Testis (tissue), 3 donors: ENCODE results near the gene TMEM98. TPM values are rescaled to one million over a fixed set of nuclear protein-coding genes. Genes with fewer than 3 reads are reported as not detected.

Experiments
- DNase-seq: peaks from one replicate; pipeline ENCODE4 v3.0.0-alpha.2; 2019
- H3K27ac ChIP-seq, 2 donors: fragments of 200-600 bp; sonication (generic); one replicate each; pipeline ENCODE4 v1.5.1; 2019
- H3K27me3 ChIP-seq: fragments of 200-600 bp; sonication (generic); one replicate; pipeline ENCODE4 v1.5.1; 2019
- H3K36me3 ChIP-seq: fragments of 200-600 bp; sonication (generic); one replicate; pipeline ENCODE4 v1.5.1; 2017; ENCODE audit warnings: low read depth; ENCODE audit errors: missing control alignments
- H3K4me1 ChIP-seq: fragments of 200-600 bp; sonication (generic); one replicate; pipeline ENCODE4 v1.5.1; 2019
- H3K4me3 ChIP-seq, 2 donors: fragments of 200-600 bp; sonication (generic); one replicate each; pipeline ENCODE4 v1.5.1; 2017 to 2019
- H3K9me3 ChIP-seq: fragments of 200-600 bp; sonication (generic); one replicate; pipeline ENCODE4 v1.5.1; 2017
- POLR2A ChIP-seq: fragments of 450-650 bp; IDR thresholded peaks from one replicate; pipeline ENCODE4 v1.6.1; 2017; ENCODE audit warnings: antibody characterized with exemption, mild to moderate bottlenecking, moderate library complexity
- WGBS, 2 donors: methylation state at CpG; one replicate each; pipeline ENCODE4 v1.1.5; 2018; 5-methylcytosine and 5-hydroxymethylcytosine counted together
- intact Hi-C: fragments of 100-400 bp; cut with DNase I; formaldehyde crosslinking; loops from one replicate; pipeline ENCODE4 v1.15.1; 2023; ENCODE audit warnings: low total_unique reads
- polyA plus RNA-seq: library from polyadenylated mRNA; stranded (reverse); fragments of 350-450 nt; fragmentation: Illumina TruSeq; extraction: RNeasy Lipid Tissue Mini Kit (QIAGEN cat#74804); gene quantifications from one replicate; pipeline ENCODE4 v1.2.3, GENCODE V29; 2014; ENCODE audit warnings: low read depth, low replicate concordance; ENCODE audit not compliant: insufficient read depth
- total RNA-seq, 2 donors: library from RNA; depleted of rRNA; stranded (reverse); fragments of >200 nt; gene quantifications; one replicate each; pipeline ENCODE4 v1.2.3, GENCODE V29; 2016
- TF ChIP-seq, protein P1 (sequence below), 3 experiments: fragments of 450-650 bp in 2 of 3; fragments of 200-600 bp in 1 of 3; sonication (generic) in 1 of 3; IDR thresholded peaks; one replicate each; pipeline ENCODE4 v1.5.1; 2016 to 2019; ENCODE audit warnings: antibody characterized with exemption in 3 of 3, mild to moderate bottlenecking in 2 of 3, moderate library complexity in 1 of 3

TMEM98 gene
- total and polyA plus RNA-seq, 3 donors from 2014 or later = 39.0 to 66.9 (median 64.9) TPM

DNA sequence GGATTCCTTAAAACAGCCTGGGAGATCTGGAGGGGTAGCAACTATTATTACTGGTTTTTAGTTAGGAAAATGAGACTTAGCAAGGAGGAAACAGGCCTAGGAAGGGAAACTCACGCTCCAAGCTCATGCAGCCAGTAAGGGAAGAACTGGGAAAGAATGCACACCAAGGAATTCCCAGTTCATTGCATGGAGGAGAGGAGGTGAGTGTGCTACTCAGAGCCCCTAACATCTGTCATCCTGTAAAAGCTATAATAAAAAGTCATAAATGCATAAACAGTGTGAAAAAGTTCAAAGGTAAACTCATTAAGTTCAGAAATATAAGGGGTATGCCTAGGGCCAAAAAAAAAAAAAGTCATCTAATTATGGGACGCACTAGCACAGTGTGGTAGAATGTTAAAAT, 25.9 kb downstream of the TMEM98 start:
- Histone ChIP-seq H3K4me3 (no peak overlapping the region), H3K27ac (no peak overlapping the region), H3K4me1 (no peaks in the 10 kb centered on the region), H3K27me3 (no peaks in the 10 kb centered on the region), H3K36me3 (no peaks in the 10 kb centered on the region), H3K9me3 (no peaks in the 10 kb centered on the region)
- DNase-seq = no peak
- WGBS, 2 donors = 81 to 98% methylated on average over 2 of the region's 2 CpGs
- intact Hi-C loops = no loop called here
- no peak for TF ChIP-seq POLR2A
- TF ChIP-seq, protein P1, sequence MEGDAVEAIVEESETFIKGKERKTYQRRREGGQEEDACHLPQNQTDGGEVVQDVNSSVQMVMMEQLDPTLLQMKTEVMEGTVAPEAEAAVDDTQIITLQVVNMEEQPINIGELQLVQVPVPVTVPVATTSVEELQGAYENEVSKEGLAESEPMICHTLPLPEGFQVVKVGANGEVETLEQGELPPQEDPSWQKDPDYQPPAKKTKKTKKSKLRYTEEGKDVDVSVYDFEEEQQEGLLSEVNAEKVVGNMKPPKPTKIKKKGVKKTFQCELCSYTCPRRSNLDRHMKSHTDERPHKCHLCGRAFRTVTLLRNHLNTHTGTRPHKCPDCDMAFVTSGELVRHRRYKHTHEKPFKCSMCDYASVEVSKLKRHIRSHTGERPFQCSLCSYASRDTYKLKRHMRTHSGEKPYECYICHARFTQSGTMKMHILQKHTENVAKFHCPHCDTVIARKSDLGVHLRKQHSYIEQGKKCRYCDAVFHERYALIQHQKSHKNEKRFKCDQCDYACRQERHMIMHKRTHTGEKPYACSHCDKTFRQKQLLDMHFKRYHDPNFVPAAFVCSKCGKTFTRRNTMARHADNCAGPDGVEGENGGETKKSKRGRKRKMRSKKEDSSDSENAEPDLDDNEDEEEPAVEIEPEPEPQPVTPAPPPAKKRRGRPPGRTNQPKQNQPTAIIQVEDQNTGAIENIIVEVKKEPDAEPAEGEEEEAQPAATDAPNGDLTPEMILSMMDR (IDR thresholded peaks at IDR 0.05) = no peak

DNA sequence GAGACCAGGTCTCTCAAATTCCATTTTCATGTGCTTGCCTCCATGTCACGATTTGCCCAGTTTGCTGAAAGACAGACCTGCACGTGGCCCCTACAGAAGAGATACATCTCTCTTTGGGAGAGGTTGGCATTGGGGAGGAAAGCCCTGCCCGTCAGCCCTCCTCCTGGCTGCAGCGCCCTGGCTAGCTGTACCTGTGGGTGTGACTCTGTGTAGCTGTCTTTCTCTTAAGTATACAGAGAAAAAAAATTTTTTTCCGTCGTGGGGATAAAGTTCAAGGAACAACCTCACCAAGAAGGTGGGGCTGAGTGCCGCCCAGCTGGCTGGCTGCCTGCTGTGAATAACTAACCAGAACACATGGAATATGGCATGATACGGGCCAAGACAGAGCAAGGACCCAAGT, 26.5 kb downstream of the TMEM98 start:
- no peaks in the 10 kb centered on the region for H3K4me1 ChIP-seq
- H3K9me3 ChIP-seq = no peaks in the 10 kb centered on the region
- intact Hi-C loops = no loop called here
- H3K4me3 ChIP-seq = no peak overlapping the region
- DNase-seq = no peak
- no peak overlapping the region for H3K27ac ChIP-seq
- no peaks in the 10 kb centered on the region for H3K27me3 ChIP-seq
- 71 to 78% methylated on average over 8 of the region's 8 CpGs for WGBS, 2 donors
- no peaks in the 10 kb centered on the region for H3K36me3 ChIP-seq
- TF ChIP-seq, protein P1 (IDR thresholded peaks at IDR 0.05) = no peak
- no peak for TF ChIP-seq POLR2A

DNA sequence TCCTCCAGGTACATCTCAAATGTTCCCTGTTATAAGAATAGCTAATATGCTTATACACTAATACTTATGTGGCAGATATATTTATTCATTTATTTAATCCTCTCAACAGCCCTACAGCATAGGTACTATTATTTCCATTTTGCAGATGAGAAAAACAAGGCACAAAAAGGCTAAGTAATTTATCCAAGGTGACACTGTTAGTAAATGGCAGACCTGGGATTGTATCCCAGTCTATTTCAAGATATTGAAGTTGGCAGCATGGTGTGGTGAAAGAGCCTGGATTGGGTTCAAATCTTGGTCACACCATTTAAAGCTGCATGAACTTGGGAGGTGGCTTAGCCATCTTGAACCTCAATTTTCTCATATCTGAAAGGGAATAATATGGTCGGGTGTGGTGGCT, 27.2 kb downstream of the TMEM98 start:
- Histone ChIP-seq H3K27ac (no peak overlapping the region), H3K4me3 (no peak overlapping the region), H3K36me3 (no peaks in the 10 kb centered on the region), H3K9me3 (no peaks in the 10 kb centered on the region), H3K4me1 (no peaks in the 10 kb centered on the region), H3K27me3 (no peaks in the 10 kb centered on the region)
- TF ChIP-seq POLR2A = no peak
- TF ChIP-seq, protein P1 (IDR thresholded peaks at IDR 0.05) = no peak
- 90 to 92% methylated on average over 1 of the region's 1 CpG for WGBS, 2 donors
- intact Hi-C loops = no loop called here
- DNase-seq = no peak

DNA sequence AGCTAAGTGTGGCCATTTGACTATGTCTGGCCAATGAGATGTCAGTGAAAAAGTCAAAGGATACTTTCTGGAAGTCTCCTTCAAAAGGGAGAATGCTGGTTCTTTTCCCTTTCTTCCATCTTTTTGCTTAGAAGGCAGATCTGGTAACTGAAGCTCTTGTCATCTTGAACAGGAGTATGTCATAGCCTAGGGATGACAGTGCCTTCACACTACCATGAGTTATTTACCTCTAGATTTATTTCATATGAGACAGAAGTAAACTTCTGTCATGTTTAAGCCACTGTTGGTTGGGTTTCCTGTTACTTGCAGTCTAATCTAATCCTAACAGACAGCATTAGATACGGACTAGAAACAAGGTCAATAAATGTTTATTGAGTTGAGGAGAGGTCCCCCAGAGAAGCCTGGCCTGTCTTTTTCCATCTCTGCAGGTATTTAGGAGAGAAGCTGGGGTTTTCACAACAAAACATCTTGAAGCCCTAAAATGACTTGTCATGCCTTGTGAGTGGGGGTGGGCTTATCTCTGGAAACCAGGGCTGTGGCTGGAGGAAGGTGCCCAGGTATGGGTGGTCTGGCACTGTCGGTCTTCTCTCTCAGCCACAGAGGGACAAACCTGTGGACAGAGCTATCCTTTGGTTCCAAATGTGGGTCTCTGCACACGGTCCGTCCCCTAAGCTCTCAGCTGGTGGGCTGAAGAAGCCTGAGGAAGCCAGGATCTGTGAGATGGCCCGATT, 28.5 kb downstream of the TMEM98 start:
- TF ChIP-seq, protein P1 (IDR thresholded peaks at IDR 0.05) = no peak
- no peak for TF ChIP-seq POLR2A
- H3K4me3 ChIP-seq = no peak overlapping the region
- 81 to 82% methylated on average over 5 of the region's 5 CpGs for WGBS, 2 donors
- H3K4me1 ChIP-seq = no peaks in the 10 kb centered on the region
- intact Hi-C loops = no loop called here
- H3K27ac ChIP-seq = no peak overlapping the region
- H3K36me3 ChIP-seq = no peaks in the 10 kb centered on the region
- no peak for DNase-seq
- H3K27me3 ChIP-seq = no peaks in the 10 kb centered on the region
- H3K9me3 ChIP-seq = no peaks in the 10 kb centered on the region

DNA sequence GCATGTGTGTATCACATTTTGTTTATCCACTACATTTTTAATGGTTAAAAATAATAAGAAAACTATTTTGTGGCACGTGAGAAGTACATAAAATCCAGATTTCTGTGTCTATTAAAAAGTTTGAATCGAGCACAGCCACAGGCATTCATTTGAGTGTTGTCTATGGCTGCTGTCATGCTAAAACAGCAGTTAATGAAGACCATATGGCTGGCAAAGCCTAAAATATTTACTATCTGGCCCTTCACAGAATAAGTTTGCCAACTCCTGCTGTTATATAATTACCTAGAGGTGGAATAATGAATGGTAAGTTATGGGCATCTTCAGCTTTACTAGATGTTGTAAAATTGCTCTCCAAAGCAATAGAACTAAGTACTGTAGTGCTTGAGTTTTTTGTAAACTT, 30.5 kb downstream of the TMEM98 start:
- DNase-seq = no peak
- no peak for TF ChIP-seq POLR2A
- H3K27ac ChIP-seq = no peak overlapping the region
- intact Hi-C loops = no loop called here
- WGBS, 2 donors = 32 to 33% methylated on average over 2 of the region's 2 CpGs
- no peak overlapping the region for H3K4me3 ChIP-seq
- no peaks in the 10 kb centered on the region for H3K36me3 ChIP-seq
- H3K9me3 ChIP-seq = no peaks in the 10 kb centered on the region
- no peaks in the 10 kb centered on the region for H3K27me3 ChIP-seq
- H3K4me1 ChIP-seq = peaks cover 3% of the 10 kb centered on the region
